Kidney tubule cell (primary cell): ENCODE data around the gene GUCY1A1.
A peak's percentile ranks its signal among the peaks of the same experiment; 100 is the strongest.

Experiments
- DNase-seq: peaks from one replicate; pipeline ENCODE4 v3.0.0-alpha.2; 2018; ENCODE audit warnings: low spot score

The GUCY1A1 gene

DNA sequence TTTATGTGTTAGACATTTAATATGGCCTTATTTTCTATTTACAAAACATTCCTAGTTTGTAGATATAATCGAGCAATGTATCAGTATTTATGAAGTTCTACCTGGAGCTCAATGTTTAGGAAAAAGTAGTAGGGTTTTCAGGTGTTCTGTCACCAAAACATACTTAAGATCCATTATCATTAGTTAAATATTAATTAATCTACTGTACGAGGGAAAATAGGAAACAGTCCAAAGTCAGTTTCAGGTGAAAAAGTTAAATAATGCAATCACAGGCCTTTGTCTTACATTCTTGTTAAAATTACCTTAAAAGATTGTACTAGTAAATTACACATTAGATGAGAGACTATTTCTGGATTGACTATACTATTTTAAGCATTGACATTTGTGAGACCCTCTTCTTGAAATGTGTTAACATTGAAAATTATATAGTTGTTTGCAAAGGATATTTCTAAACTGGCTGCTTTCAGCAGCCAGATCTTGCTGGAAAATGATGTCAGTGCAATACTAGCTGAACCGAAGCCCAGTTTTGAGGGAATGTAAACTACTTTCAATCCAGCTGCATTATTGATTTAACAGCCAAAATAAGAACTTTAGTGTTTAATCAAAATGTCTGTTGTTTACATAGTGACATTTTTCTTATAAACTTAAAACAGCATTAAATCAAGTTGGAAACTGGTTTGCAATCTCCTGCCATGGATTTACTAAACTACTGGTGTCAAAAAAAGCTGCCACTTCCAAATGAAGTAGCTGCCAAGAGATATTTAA is 111.5 kb downstream of the GUCY1A1 start:
- DNase-seq: no peak

DNA sequence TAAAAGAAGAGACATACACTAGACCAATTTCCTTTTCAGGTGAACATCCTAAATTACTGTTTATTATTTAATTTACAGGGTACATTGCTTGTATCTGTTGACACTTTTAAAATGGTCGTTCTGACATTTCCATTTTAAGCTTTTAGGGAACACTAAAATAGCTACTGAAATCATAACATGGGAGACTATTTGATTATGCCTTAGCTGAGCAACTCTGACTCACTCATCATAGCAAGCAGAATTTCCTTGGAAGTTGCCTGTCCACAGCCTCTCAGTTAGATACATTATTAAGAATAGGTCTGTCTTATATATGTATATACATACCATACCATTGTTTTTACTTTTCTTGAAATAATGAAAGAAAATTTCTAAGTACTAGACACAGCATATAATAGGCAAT is 114.1 kb downstream of the GUCY1A1 start:
- peak; percentile 39 for DNase-seq

DNA sequence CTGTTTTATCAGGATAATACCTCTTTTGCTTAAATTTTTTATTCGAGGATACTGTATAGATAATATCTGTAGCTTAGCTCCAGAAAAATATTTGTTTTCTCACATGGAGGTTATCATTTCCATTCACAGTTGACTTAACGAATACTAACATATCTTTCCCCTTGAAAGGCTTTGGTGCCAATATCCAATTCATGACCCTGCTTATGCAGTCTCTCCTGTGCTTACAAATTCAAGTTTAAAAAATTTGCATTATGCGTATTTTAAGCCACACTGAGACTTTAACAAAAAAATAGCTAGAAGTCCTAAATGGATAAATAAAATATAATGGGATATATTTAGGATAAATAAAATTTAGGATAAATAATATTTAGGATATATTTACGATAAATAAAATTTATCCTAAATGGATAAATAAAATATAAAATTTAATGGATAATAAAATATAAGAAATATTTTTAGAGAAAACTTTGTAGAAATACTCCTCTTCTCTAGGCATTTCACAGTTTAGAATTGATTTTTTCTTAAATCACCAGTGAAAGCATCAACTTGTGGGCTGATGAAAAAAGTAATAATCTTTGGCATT is 114.7 kb downstream of the GUCY1A1 start:
- DNase-seq: no peak
